ENCODE measurements around the gene SORL1.
"Not testable (repeated sequence)": the region's sequence is repeated elsewhere in the genome, so short reads cannot be mapped to it uniquely, and the experiment has no call there.

SORL1 gene

DNA sequence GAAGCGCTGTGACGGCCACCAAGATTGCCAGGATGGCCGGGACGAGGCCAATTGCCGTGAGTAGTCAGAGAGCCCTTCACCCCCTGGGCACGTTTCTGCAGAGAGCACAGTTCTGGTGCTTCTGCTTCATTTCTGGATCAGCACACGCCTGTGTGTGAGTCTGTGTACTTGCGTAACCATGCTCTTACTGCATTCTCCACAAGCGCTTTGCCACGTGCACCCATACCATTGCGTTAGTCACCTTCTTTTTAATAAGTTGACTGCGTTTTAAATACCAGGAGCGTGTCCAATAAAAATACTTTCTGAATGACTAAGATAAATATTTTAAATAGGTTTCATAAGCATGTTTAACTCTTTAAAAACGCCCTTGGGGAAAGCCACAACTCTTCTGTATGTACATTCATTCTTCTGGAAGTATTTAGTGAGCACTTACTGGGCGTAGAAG is 143.6 kb downstream of the SORL1 start:
- no peak for DNase-seq

DNA sequence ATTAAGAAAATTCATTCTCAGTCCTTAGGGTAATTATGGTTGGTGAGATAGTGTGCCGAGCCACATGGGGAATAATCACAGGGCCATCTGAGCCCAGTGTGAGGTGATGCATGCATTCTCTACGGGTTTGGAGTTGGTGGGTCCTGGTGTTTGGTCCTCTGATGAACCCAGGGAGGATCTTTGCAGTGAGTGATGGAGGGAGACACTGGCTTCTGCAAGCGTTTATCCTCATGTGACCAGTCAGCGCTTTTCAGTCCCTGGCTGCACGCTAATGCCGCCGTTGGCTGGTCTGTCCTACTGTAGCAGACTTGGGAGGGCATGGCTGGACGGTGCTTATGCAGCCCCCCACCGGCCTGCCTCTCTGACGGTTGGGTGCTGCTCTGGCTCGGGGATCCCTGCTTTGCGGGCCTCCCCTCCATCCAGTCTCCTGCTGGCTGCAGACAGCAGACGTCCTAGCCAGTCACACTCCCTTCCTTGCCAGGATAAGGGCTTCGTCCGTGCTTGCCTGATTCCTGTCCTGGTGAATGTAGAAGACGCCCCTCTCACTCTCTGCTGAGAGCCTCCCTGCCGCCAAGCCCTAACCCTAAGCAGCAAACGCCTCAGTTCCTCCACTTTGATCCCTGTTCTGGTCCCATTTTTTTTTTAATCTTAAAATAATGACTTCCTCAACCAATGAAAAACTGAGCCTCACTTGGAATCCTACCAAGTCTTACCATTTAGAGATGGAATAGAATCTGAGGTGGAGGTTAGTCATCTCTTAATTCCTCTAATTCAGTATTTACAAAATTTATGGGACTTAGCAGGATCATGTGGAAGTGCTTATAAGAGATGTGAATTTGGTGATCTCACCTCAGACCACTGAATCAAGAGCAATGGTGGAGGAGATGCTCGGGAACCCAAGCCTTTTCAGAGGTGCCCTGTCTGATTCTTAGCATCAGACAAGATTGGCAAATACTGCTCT is 144.4 kb downstream of the SORL1 start:
- no peak for DNase-seq

DNA sequence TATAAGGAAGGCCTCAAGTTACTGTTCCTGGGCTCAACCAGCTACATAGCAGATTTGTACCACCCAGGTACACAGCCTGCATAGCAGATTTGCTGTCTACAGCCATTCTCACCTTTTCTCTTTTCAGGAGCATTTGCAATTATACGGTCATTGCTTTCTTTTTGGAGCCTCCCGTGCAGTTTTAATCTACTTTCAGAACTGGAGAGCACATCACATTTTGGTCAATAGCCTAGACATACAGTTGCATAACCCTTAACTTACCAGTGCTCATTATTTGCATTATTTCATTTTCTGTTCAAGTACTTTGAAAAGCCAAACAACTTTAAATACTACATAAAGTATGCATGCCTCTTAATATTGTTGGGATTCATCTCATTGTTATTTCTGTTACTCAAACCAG is 151.2 kb downstream of the SORL1 start:
- no peak for DNase-seq

DNA sequence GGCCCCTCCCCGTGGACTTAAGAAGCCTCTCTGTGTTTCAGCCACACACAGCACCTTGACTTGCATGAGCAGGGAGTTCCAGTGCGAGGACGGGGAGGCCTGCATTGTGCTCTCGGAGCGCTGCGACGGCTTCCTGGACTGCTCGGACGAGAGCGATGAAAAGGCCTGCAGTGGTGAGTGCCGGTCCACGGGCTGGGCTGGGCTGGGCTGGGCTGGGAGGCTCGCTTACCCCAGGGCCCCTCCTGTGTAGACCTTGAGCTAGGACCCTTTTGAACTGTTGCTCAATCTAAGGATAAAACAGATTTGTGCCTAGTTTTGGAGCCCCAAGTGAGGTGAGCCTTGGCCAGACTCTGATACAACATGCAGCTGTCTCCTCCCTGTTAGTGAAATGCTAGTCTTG is 152.0 kb downstream of the SORL1 start:
- DNase-seq = no peak

DNA sequence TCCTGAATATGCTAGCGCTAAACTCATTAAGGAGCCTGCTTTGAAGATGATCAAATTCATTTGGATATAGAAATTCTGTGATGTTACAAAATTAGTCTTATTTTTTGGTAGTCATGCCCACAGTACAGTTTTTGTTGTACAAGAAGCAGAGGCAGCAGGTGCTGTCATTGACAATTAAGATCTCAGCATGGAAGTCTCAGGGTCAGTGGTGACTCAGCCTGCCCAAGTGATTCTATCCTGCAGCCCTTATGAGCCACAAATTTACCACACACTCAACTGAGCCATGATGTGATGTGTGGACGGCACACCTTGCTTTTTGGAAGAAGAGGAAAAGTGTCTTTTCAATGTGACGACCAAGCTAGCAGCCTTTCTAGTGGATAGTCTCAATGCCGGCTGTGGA is 154.2 kb downstream of the SORL1 start:
- no peak for DNase-seq

DNA sequence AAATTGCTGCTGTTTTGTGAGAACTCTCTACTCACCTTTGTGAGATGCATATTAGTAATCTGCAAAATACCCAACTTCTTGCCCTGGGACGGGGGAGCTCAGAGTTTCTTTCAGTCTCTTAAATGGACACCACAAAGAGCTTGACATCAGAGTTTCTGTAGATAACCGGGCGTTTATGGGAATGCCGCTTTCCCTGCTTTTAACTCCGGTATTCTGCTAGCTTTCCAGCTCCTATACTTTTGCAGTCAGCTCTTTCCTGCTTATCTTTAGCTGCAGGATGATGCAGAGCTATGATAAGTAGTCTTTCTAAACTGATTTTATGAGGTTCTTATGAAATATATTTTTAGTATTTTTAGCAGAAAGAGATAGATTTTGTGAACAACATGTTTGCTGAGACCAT is 155.2 kb downstream of the SORL1 start:
- DNase-seq = no peak

DNA sequence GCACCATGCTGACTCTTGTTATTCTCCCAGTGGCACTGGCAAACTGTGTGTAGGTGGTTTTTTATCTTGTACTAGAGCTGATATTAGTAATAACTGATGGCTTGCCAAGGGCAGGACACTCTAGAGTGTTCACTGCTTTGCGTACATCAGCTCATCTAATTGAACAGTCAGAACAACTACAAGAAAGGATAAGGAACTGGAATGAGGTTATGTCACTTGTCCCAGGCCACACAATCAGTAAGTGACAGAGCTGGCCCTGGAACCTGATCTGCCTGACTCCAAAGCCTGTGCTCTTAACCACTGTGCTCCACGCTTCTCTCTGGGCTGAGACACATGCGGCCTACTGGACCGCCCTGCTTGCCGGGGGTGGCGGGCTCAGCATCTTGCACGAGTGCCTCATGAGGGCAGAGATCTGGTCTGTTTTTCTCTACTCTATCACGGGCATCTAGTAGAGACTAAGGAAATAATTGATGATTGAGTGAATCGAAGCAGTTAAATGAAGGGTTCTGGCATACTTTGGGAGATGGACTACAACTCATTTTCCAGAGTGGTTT is 156.5 kb downstream of the SORL1 start:
- DNase-seq = no peak

DNA sequence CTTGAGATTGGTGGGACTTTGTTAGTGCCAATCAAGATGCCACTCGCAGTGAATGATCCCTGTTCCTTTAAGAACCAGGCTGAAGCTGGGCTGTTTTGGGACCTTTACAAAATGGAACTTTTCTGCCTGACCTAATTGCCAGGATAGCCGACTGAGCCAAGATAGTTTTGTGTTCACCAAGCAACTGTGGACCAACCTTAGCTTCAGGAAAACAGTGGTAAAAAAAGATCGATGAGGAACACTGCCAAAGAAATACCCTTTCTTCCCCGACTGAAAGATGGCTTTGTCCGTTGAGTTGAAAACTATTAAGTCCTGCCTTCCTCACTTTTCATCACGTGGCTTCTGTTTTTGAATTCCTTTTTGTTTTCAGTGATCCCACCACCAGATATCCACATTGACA is 158.6 kb downstream of the SORL1 start:
- no peak for DNase-seq

DNA sequence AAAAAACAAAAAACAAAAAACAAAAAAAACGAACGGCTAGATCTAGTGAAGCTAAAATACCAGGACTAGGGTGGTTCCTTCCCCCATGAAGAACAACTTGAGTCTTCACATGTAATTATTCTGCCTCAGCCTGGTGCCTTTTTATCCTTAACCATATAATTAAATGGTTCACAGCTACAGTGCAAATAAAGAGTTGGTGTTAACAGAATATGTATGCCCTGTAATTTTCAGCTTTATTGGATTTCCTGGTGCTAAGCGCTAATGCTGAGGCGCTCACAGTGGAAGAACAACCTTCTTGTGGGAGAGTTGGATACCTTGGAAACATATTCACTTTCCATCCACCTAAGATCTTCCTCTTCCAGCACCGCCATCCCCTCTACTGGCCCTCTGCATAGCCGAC is 159.1 kb downstream of the SORL1 start:
- no peak for DNase-seq

DNA sequence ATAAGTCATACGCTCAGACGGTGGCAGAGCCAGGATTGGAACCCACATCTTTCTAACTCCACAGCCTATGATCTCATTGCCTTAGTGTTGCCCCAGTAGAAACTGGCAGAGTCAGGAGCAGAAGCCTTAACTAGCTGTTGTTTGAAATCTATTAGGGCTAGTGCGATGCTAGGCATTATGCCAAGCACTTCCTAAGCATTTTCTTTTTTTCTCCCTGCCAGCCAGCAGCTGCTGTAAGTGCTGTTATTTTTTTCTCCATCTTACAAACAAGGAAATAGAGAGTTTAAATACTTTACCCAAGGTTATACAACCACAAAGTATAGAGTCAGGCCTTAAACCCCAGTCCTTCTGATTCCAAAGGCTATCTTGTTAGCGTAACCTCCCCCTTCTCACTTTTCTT is 161.6 kb downstream of the SORL1 start:
- DNase-seq = no peak

DNA sequence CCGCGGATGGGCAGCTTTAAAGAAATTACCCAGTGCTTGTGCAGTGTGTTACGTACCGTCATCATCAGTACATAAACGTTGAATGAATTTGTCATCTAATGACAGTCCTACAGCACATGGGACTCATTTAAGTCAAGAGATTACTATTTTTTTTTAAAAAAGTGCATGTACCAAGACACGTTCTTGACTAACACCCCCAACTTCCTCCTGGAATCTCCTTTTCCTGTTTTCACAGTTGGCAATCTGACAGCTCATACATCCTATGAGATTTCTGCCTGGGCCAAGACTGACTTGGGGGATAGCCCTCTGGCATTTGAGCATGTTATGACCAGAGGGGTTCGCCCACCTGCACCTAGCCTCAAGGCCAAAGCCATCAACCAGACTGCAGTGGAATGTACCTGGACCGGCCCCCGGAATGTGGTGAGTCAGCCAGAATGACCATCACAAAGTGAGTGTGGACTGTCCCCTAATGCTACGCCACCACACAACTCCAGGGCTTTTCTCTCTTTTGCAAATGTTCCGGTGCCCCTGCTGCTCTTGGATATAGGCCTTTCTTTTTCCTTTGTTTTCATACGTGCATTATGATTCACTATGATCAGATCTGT is 162.6 kb downstream of the SORL1 start:
- DNase-seq = no peak

DNA sequence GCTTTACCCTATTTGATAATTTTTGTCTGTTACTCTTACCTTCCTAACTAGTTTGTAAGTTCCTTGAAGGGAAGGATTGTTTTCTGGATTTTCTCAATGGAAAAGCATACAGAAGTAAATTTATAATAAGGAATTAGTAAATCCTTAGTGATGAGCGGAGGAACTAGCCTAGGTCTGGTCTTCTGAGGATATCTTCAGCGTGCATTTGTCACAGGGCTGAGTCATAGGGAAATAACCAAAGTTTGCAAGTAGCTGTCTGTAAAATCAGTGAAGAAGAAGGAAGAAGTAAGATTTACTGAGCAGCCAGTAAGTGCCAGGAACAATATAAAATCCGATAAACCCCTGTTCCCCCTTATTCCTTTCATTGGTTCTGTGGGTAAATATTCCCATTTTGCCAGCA is 163.4 kb downstream of the SORL1 start:
- DNase-seq = no peak

DNA sequence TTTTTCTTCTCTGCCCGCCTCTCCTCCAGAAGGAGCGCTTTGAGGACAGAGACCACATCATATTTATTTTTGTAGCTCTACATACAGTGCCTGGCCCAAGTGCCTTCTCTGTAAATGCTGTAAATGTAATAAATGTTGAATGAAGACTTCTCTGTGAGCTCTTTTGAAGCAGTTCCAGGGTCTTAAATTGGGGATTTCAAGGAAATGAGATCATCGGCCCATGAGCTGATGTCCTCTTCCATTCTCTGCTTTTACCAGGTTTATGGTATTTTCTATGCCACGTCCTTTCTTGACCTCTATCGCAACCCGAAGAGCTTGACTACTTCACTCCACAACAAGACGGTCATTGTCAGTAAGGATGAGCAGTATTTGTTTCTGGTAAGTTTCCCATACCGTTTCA is 166.4 kb downstream of the SORL1 start:
- DNase-seq = no peak

DNA sequence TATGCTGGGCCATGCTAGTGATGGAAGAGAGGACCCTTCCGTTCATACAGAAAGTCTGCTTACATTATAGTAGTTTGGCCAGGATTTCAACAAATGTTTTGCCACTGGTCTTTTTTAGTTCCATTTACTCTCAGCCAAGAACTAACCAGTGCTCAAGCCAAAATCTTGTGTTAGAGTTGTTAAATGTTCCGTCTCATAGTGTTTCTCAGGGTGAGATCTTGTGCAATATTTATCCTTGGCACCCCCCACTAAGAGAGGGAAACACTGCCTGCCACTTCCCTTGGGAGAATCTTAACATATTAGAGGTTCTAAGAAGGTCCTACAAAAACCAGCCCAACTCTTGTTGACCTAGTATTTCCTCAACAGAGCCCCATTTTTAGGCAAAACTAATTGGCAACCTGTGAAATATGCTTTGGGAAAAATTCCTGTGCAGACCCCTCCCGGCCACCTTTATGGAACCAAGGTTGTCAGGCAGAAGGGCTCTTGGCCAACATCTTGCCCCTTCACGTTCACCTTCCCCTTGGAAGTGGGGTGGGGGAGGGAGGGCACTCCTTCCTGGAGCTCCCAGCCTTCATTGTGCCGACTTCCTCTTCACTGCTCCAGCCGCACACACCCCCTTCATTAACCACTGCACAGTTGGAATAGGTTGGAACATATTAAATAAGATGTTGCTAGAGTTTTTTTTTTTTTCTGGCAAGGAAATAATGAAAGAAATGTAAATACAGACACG is 173.8 kb downstream of the SORL1 start:
- DNase-seq = no peak

DNA sequence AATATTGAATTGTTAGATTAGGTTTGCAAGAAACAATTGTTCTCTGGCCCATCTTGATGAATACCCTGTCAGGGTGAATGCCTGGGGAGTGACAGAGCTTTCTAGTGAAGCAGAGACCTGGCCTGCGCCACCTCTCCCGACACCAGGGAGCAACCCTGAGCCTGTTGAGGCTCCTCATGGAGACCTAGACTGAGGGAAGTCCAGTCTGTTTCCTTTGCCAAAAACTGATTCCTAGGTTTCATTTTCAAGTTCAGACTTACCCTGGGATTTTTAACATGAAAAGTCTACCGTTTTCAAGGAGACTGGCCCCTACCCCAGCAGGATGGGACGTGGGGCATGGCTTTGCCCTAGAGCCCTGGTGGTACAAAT is 174.4 kb downstream of the SORL1 start:
- DNase-seq = no peak

DNA sequence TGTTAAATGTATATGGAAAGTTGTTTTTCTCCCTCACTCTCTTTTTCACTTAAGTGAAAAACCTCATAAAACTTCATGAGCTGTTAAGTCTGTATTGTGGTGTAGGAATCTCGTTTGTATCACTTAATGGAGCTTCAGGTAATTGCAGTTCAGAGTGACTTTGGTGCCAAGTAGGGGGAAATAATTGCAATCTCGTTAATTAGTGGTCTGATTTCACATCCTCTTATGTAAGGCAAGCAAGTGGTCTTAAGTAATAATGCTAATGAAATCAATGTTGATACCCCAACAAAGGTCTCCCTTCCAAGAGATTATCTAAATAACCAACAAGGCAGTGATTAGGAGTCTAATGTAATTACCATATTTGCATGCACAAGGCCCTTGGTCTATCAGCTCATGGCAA is 174.9 kb downstream of the SORL1 start:
- no peak for DNase-seq

DNA sequence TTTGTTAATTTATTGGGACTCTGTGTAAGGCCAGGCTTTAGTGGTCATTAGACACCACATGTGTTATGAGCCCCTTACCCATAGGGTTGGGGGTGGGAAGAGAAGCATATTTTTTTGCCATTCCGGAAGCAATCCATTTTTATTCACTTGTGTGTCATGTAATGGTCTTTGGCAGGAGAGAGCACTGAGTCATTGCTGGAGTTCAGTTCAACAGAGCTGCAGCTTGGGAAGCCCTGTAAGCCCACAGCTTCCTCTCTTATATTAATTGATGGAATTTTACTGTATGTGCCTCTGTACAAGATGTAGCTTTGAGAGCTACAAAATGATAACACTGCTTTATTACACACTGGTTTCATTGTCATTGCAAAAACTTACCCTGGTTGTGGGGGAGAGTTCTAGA is 177.9 kb downstream of the SORL1 start:
- no peak for DNase-seq

DNA sequence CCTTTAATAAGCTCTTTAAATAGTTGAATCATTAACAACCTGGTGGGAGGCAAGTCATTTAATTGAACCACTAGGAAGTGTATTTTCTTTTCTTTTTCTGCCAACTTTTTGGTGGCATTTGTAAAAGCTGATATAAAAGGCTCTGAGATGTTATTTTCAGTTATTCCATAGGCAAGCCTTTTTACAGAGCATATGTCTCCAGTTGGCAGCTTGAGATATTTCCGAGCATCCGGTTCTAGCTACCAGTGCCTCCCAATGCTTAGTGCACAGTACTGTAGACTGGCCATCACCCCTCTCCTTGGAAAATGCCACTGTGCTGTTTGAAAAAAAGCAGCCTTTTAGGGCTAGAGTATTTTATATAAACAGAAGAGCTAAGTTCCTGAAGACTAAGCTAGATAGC is 179.3 kb downstream of the SORL1 start:
- DNase-seq = no peak

DNA sequence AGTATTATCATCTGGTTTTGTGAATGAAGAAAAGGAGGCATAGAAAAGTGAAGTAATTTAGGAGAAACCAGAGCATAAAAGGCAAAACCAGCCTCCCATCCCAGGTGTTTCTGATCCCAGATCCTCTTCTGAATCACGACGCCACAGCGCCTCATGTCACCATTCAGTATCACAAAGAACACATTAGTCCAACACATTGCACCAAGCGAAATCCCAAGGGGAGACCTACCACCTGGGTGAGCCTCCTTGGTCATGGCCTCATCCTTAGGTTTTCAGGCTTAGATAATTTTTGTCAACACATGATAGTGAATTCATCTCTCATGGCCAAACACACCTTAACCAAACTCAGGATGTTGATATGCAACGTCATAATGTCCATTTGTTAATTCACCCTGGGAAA is 182.2 kb downstream of the SORL1 start:
- DNase-seq = no peak

DNA sequence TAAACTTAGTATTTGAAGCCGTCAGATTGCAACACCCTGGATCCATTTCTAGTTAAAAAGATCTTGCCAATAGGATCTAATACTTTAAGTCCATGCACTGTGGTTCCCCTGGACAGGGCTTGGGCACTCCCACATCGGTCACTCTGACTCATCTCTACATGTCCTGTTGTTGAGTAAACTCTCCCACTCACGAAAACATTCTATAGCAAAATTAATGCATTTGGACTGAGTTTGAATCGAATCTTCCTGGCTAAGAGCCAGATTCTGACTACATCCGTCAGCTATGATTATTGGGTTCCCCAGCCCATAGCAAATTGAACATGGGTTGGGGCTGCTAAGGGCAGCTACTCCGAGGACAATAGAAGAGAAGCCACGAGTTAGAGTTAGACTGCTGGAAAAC is 182.8 kb downstream of the SORL1 start:
- no peak for DNase-seq

DNA sequence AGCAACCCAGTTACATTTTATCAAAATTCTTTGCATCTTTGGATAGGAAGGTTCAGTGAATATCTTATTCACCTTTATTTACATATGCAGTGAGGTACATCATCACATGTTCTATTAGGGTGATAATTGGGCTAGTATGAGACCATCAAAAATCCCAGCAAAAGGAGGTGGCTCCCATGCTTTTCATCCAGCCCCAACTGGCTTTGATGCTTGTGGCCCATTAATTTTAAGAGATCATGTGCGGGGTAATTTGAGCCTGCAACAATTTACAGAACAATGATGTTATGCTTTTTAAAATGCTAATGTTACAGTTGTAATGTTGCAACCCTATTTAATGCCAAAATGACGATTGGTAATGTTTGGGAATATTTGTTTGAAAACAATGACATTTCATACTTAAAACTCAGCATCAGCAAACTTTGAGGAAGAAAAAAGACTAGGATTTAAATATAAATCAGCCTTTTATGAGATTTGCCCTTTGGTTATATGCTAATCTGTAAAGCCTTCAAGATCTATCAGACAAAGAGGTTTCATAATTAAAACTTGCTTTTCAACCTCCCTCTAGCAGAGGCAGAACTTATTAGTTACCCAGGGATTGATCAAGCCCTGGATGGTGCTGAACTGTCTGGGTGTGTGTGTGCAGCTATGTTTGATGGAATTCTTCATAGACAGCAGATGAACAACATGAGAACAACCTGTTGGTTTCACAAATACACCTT is 184.1 kb downstream of the SORL1 start:
- no peak for DNase-seq

DNA sequence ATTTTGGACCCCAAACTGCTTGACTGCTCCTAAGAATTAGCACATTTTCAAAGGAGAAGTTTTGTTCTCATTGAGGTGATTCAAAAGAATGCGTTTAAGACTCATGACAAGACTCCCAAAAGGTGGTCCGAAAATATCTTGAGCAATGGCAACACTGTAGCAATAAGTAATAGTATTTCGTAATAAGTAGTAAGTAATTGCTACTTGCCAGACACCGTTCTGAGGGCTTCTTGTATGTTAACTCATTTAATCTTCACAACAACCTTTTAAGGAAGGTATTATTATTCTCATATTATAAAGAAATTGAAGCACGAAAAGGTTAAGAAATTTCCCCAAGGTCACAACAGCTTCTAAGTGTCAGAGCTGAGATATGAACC is 184.7 kb downstream of the SORL1 start:
- DNase-seq = no peak

DNA sequence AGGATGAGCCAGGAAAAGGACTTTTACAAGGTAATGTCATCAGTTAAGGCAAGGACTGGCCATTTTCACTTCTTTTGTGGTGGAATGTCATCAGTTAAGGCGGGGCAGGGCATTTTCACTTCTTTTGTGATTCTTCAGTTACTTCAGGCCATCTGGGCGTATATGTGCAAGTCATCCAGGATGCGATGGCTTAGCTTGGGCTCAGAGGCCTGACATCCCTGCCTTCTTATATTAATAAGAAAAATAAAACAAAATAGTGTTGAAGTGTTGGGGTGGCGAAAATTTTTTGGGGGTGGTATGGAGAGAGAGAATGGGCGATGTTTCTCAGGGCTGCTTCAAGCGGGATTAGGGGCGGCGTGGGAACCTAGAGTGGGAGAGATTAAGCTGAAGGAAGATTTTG is 185.5 kb downstream of the SORL1 start:
- DNase-seq = not testable (repeated sequence)

Data from AML-193 (cell line).